ENCODE data around the gene KRTAP5-11.
"Not testable (repeated sequence)": the region's sequence is repeated elsewhere in the genome, so short reads cannot be mapped to it uniquely, and the experiment has no call there.

Gene KRTAP5-11

GRCh38 chr11:71580057-71581003 lies 2.3 kb downstream of the KRTAP5-11 start:
- DNase-seq, result peak; percentile 74 to 83

- DNase-seq, result not testable (repeated sequence)
Measured at GRCh38 chr11:71579513-71579912, 3.2 kb downstream of the KRTAP5-11 start.

- DNase-seq, result no peak
Measured at GRCh38 chr11:71577469-71578004, 5.1 kb downstream of the KRTAP5-11 start.

DNA sequence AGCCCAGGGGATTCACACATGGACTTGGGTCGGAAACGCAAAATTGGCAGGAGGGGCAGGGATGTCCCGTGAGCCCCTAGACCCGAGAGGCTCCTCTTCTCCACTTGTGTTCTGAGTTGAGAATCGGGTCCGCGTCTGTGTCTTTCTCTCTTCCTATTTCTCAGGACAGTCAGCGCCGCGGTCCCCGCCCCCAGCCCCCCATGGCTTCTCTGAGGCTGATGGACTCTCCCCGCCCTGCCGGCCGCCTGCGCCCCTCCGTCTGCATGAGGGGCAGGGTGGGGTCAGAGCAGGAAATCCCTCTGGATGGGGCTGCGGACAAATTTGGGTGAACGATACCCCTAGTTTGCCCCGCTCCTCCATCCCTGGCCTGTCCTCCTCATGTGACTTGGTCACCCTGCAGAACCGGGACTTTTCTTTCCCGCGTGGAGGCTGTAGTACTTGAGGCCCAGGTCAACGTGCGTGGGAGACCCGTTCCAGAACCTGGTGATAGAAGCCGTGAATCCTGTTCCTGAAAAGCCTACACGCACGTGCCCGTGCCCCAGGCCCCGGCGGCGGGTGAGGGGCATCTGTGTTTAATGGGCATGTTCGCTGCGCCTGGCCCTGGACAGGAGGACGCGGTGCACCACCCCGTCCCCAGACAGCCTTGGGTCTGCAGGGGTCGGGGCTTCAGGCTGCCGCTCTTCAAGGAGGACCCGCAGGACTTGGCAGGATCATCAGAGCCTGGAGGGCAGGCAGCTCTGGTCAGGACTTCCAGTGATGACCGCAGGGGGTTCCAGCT lies 5.8 kb downstream of the KRTAP5-11 start:
- not testable (repeated sequence) for DNase-seq

- no peak for DNase-seq
Measured at GRCh38 chr11:71575723-71576424, 6.8 kb downstream of the KRTAP5-11 start.

GRCh38 chr11:71574418-71574817 lies 8.3 kb downstream of the KRTAP5-11 start:
- DNase-seq, result no peak

GRCh38 chr11:71572811-71573210 lies 9.9 kb downstream of the KRTAP5-11 start:
- no peak for DNase-seq

DNA sequence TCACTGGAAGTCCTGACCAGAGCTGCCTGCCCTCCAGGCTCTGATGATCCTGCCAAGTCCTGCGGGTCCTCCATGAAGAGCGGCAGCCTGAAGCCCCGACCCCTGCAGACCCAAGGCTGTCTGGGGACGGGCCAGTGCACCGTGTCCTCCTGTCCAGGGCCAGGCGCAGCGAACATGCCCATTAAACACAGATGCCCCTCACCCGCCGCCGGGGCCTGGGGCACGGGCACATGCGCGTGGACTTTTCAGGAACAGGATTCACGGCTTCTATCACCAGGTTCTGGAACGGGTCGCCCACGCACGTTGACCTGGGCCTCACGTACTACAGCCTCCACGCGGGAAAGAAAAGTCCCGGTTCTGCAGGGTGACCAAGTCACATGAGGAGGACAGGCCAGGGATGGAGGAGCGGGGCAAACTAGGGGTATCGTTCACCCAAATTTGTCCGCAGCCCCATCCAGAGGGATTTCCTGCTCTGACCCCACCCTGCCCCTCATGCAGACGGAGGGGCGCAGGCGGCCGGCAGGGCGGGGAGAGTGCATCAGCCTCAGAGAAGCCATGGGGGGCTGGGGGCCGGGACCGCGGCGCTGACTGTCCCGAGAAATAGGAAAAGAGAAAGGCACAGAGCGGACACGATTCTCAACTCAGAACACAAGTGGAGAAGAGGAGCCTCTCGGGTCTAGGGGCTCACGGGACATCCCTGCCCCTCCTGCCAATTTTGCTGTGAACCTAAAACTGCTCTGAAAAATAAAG lies 11.4 kb downstream of the KRTAP5-11 start:
- DNase-seq, result not testable (repeated sequence)

GRCh38 chr11:71568704-71569349 lies 13.8 kb downstream of the KRTAP5-11 start:
- DNase-seq, result peak in 1 of 2 experiments; percentile 25

GRCh38 chr11:71567633-71568032 lies 15.0 kb downstream of the KRTAP5-11 start:
- DNase-seq, result not testable (repeated sequence)

- not testable (repeated sequence) for DNase-seq
Measured at GRCh38 chr11:71566626-71567599, 15.8 kb downstream of the KRTAP5-11 start.

DNA sequence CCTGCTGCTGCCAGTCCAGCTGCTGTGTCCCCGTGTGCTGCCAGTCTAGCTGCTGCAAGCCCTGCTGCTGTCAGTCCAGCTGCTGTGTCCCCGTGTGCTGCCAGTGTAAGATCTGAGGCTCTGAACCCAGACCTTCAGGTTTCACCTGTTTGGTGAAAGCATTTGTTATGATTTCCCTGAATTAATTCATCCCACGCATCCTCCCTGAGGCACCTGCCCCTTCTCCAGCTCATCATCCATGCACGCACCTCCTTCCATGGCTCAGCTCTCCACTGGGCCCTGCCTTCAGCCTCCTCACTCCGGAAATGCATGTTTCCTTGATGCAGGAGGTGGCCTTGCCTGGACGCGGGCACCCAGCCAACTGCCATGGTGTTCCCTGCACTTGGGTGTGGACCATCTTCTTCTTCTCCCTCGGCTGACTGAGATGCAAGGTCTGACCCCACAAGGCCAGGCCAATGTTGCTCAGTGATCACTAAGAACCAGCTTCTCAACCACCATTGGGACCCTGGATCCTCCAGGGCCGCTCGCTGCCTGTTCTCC lies 16.5 kb downstream of the KRTAP5-11 start:
- DNase-seq, result no peak

GRCh38 chr11:71565263-71565662 lies 17.4 kb downstream of the KRTAP5-11 start, which contains the start of gene KRTAP5-10:
Gene KRTAP5-10 (plus strand): TSS chr11:71565563. CDS start chr11:71565588, 25 bp downstream.
- DNase-seq, result no peak

GRCh38 chr11:71564430-71564829 lies 18.2 kb downstream of the KRTAP5-11 start:
- DNase-seq, result no peak

DNA sequence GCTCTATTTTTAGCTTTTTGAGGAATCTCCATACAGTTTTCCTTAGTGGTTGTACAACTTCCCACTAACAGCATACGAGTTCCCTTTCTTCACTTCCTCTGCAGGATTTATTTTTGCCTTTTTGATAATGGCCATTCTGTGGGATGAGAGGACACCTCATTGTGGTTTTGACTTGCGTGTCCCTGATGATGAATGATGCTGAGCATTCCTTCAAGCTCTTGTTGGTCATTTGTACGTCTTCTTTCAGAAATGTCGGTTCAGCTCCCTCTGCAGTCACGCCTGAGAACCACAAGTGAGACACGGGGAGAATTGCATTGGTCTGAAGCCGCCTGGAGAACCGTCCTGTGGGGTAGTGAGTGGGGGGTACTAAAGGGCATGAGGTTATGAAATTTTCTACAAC lies 19.3 kb downstream of the KRTAP5-11 start:
- DNase-seq, result peak; percentile 9 to 38

GRCh38 chr11:71562120-71562519 lies 20.6 kb downstream of the KRTAP5-11 start:
- no peak for DNase-seq

- no peak for DNase-seq
Measured at GRCh38 chr11:71558996-71559395, 23.7 kb downstream of the KRTAP5-11 start.

GRCh38 chr11:71557257-71557656 lies 25.4 kb downstream of the KRTAP5-11 start:
- no peak for DNase-seq

GRCh38 chr11:71556018-71556417 lies 26.7 kb downstream of the KRTAP5-11 start:
- DNase-seq, result no peak

DNA sequence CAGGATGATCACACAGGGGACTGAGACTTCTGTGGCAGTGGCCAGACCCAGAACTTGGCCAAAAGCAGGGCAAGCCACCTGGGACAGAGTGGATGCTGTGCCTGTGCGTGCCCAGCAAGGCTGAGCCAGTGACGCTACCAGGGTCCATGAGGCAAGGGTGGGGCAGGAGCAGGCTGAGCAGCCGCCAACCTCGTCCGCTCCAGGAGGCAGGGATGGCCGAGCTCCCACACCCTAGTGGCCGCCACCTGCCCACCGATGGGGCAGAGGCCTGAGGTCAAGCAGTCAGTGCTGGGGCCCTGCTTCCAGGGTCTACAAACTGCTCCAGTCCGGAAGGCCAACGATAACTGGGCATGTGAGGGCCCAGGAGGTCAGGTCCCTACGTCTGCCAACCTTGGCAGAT lies 27.2 kb downstream of the KRTAP5-11 start:
- DNase-seq, result no peak

All from SHP77 (cell line).